ENCODE measurements around the gene PAX8.

Gene PAX8

DNA sequence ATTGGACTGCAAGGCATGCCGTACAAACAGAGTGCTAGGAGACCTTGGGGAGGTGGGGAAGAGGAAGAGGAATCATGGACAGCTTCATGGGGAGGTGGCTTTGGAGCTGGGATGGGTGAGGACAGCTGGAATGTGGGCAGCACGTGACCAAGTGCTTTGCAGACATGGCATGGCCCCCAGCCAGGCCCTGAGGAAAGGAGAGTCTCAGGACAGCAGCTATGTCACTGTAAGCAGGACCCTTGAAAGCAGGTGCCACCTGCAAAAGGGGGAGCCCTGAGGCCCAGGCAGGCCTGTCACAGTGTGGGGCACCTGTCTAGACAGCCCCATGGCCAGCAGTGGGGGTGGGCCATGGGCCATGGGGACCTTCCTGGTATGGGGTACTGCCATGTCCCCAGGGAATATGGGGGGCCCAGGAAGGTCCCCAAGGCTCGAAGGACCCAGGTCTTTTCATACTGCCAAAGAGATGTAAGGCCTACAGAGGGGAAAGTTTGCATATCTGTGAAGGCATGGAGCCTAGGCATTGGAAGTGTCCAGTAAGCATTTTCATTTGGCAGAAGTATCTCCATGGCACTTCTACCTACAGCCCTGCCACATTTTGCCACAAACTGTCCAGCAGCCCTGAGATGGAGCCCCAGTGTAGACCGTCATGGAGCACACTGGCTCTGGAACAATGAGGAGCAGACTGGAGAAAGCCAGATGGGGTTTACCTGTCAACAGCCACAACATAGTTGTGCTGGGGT lies 9.9 kb downstream of the PAX8 start:
- H3K4me1 Mint-ChIP-seq (ENCODE audit: low read depth in 2 of 2): peaks cover 0 to 4% of the 10 kb centered on the region in 2 donors
- DNase-seq: no peak
- no peak for ATAC-seq (replicated peaks)
- no peaks in the 10 kb centered on the region for H3K9me3 Mint-ChIP-seq
- H3K27ac Mint-ChIP-seq: no peak overlapping the region
- no peaks in the 10 kb centered on the region for H3K36me3 Mint-ChIP-seq (ENCODE audit: insufficient read depth)
- peaks cover 27 to 95% of the 10 kb centered on the region in 2 donors for H3K27me3 Mint-ChIP-seq
- no peak overlapping the region for H3K4me3 Mint-ChIP-seq

DNA sequence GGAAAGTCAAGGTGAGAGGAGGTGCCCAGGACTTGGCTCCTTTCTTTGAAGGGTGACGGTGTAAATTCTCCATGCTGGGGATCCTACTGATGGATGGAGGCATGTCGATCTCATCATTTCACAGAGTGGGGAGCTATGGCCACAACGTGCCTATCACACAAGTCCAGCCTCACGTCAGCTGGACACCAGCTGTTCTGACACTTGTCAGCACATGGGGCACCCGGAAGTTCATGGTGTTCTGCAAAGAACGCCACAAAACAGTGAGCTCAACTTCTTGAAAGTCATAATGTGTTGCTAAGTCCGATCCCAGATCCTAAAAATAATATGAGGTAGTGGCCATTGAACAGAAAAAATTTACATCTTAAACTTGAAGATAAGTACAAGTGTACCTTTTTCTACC lies 12.3 kb downstream of the PAX8 start:
- Mint-ChIP-seq H3K36me3 (ENCODE audit: insufficient read depth) (no peaks in the 10 kb centered on the region), H3K27me3 (peaks cover 22 to 79% of the 10 kb centered on the region in 2 donors), H3K4me3 (no peak overlapping the region), H3K27ac (no peak overlapping the region), H3K9me3 (no peaks in the 10 kb centered on the region), H3K4me1 (ENCODE audit: low read depth in 2 of 2) (no peaks in the 10 kb centered on the region)
- no peak for ATAC-seq (replicated peaks)
- DNase-seq: no peak

DNA sequence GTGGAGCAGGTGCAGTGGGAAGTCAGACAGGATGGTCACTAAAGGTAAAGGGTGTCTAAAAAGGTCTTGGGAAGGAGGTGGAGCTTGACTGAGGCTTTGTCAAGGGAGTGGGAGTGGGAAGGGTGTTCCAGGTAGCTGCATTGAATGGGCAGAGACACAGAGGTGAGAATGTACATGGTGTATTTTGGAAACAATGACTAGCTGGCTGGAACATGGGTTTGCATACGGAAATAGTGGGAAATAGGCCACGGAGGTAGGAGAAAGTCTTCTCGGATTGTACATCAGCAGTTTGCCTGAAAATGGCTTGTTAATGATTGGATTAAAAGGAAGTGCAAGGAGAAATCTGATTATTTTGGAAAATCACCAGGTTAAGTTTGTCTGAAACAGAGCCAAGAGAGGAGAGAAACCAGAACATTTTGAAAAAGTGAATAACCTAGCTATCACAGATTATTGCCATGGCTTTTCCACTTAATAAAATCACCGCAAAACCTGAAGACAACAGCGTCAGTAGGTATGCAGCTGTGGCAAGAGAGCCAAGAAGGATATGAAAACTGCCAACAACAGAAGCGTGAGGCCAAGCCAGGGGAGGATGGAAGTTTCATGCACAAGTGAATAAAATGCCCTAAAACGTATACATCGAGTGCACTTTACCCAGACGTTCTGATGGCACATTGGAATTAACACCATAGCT lies 13.9 kb downstream of the PAX8 start:
- no peaks in the 10 kb centered on the region for H3K36me3 Mint-ChIP-seq (ENCODE audit: insufficient read depth)
- H3K4me3 Mint-ChIP-seq: no peak overlapping the region
- no peaks in the 10 kb centered on the region for H3K9me3 Mint-ChIP-seq
- H3K27ac Mint-ChIP-seq: no peak overlapping the region
- no peak for DNase-seq
- ATAC-seq (replicated peaks): no peak
- peaks cover 31 to 69% of the 10 kb centered on the region in 2 donors for H3K27me3 Mint-ChIP-seq
- H3K4me1 Mint-ChIP-seq (ENCODE audit: low read depth in 2 of 2): peaks cover 0 to 8% of the 10 kb centered on the region in 2 donors

DNA sequence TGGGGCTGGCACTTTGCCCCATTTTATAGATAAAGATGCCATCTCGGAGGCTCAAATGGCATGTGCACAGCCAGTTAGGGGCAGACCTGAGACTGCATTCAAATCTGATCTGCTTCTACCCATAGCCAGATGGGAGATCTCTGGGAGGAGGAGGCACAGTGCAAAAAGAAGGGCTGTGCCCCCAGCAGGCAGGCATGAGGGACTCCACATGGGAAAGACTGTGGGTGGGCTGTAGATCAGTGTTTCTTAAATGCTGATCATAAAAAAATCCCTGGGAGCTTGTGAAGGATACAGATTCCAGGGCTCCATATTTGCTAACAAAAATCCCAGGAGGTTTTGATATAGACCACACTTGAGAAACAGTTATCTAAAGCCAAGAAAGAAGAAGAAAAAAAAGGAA lies 15.2 kb downstream of the PAX8 start:
- peaks cover 31 to 63% of the 10 kb centered on the region in 2 donors for H3K27me3 Mint-ChIP-seq
- peaks cover 0 to 8% of the 10 kb centered on the region in 2 donors for H3K4me1 Mint-ChIP-seq (ENCODE audit: low read depth in 2 of 2)
- no peaks in the 10 kb centered on the region for H3K9me3 Mint-ChIP-seq
- ATAC-seq (replicated peaks) (no peak), DNase-seq (no peak)
- H3K27ac Mint-ChIP-seq: no peak overlapping the region
- H3K36me3 Mint-ChIP-seq (ENCODE audit: insufficient read depth): peaks cover 3% of the 10 kb centered on the region
- no peak overlapping the region for H3K4me3 Mint-ChIP-seq

DNA sequence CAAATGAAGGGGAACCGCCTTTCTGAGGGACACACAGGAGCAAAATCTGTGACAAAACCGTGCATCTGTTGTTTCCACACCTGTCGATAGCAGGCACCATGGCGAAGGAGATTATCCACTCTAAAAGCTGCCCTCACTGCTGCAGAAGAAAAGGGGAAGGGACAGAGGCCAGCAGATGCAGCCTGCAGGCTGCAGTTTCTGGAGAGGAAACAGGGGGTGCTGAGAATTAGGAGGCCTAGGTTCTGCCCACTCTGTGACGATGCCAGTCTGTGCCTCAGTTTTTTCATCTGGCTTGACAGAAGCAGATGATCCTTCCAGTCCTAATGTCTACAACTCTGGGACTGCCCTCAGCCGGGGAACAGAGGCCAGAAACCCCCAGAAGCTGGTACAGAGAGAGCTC lies 17.7 kb downstream of the PAX8 start:
- H3K27me3 Mint-ChIP-seq: peaks cover 23 to 45% of the 10 kb centered on the region in 2 donors
- no peak overlapping the region for H3K27ac Mint-ChIP-seq
- H3K4me1 Mint-ChIP-seq (ENCODE audit: low read depth in 2 of 2): peaks cover 0 to 19% of the 10 kb centered on the region in 2 donors

DNA sequence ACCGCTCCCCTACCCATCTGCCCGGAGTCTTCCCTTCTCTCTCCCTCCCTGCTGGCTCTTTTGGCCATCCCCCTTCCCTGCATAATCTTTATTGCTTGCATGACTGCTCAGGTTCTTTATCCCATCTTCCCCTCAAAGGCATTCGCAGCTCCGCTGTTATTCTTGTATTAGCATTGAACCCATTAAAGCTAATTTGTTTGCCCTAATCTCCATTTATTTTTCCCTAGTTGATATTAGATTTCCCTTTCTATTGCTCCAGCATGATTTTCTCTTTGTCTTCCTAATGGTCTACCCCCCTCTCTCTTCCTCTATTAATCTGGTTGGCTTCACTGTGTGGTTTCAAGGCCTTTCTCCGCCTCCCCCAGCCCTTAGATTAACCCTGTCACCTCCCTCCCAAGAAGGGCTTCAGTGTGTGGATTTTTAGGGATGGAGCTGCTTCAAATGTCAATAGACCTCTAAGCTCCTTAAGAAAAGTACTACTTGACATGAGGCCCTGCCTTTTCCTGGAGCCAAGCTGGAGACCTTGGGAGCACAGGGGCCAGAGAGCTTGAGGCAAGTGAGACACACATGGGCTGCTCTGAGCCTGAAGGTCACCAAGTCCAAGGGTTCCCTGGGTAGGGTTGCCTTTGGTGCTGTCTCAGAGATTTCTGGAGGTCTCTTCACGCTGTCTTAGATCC lies 20.1 kb downstream of the PAX8 start:
- H3K9me3 Mint-ChIP-seq: no peaks in the 10 kb centered on the region
- peak overlapping the region in 1 of 2 donors; percentile 13 for H3K27ac Mint-ChIP-seq
- DNase-seq (no peak), ATAC-seq (replicated peaks) (no peak)
- H3K27me3 Mint-ChIP-seq: peaks cover 9 to 21% of the 10 kb centered on the region in 2 donors
- H3K4me3 Mint-ChIP-seq: no peak overlapping the region
- peaks cover 3% of the 10 kb centered on the region for H3K36me3 Mint-ChIP-seq (ENCODE audit: insufficient read depth)
- peaks cover under 1 to 22% of the 10 kb centered on the region in 2 donors for H3K4me1 Mint-ChIP-seq (ENCODE audit: low read depth in 2 of 2)

More for the DNA sequence above, 17.7 kb downstream of the PAX8 start:
- no peaks in the 10 kb centered on the region for H3K9me3 Mint-ChIP-seq
- peaks cover 3% of the 10 kb centered on the region for H3K36me3 Mint-ChIP-seq (ENCODE audit: insufficient read depth)
- ATAC-seq (replicated peaks): no peak
- DNase-seq: no peak
- no peak overlapping the region for H3K4me3 Mint-ChIP-seq

DNA sequence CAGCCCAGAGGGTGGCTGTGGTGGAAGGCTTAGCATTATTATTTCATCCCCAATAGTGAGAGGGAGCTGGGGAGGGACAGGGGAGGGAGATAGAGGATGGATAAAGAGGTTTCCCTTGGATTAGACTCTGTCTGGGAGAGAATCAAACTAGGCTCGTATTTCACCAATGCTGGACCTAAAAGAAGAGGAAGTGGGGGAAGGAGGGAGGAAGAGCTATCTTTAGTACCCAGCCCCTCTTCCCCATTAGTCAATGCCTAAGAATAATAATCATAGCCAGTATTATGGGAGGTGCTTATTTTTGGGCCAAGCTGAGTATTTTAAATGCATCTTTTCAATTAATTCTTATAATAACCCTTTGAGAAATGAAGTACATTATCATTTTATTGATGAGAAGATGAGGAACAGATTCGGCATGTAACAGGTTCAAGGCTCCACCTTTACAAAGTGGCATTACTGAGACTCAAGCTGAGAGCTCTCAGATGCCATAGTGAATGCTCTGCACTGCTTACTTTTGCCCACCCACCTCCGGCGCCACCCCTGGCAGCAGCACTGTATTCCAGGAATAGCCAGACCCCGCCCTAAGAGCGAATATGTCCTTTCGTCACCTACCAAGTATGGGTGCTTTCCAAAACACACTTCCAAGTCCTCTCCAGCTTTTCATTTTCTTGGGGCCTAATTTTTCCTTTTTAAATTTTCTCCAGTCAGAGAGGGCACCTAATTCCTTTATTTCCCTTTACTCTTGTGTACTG lies 21.0 kb downstream of the PAX8 start:
- peaks cover 9 to 15% of the 10 kb centered on the region in 2 donors for H3K27me3 Mint-ChIP-seq
- H3K27ac Mint-ChIP-seq: peak overlapping the region in 1 of 2 donors; percentile 13
- H3K4me3 Mint-ChIP-seq: no peak overlapping the region
- no peaks in the 10 kb centered on the region for H3K9me3 Mint-ChIP-seq
- ATAC-seq (replicated peaks): no peak
- peaks cover 10 to 31% of the 10 kb centered on the region in 2 donors for H3K4me1 Mint-ChIP-seq (ENCODE audit: low read depth in 2 of 2)
- H3K36me3 Mint-ChIP-seq (ENCODE audit: insufficient read depth): peaks cover 3% of the 10 kb centered on the region
- DNase-seq: no peak

DNA sequence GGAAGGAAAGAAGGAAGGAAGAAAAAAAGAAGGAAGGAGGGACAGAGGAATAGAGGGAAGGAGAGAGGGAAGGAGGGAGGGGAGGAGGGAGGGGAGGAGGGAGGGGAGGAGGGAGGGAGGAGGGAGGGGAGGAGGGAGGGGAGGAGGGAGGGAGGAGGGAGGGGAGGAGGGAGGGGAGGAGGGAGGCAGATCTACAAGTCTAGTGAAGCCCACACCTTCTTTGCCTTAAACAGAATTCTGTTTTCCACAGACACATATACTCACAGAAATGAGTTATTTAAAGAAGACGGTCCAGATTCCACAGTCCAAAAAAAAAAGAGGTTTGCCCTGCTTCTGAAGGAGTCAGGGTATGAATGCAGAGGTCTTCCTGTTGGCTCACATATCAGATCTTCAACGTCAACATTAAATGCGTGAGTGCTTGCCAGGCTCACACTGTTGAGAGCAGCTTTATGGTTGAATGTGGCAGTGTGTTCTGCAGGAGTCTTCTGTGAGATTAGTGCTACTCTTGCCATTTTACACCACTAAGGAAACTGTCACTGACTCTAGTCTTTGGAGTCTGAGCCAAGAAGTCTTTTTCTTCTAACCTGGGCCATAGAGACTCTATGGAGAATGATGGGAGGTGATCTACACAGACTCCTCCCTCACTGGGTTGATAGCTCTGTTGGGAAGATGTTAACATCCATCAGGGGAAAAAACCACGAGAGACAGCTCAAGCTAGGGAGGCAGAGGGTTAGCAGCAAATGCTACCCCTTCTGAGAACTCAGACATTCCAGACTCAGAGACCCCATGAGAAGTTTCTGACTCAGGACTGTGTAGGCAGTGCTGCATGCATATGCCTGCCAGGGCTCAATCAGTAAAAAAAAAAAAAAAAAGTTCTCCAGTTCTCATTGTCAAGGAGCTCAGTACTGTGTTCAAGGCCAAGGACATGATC lies 23.3 kb downstream of the PAX8 start:
- Mint-ChIP-seq H3K4me3 (no peak overlapping the region), H3K27me3 (peaks cover 5 to 15% of the 10 kb centered on the region in 2 donors), H3K9me3 (no peaks in the 10 kb centered on the region), H3K27ac (peak overlapping the region in 1 of 2 donors; percentile 89), H3K4me1 (ENCODE audit: low read depth in 2 of 2) (peaks cover 29 to 49% of the 10 kb centered on the region in 2 donors), H3K36me3 (ENCODE audit: insufficient read depth) (peaks cover 3% of the 10 kb centered on the region)
- DNase-seq: no peak
- no peak for ATAC-seq (replicated peaks)

DNA sequence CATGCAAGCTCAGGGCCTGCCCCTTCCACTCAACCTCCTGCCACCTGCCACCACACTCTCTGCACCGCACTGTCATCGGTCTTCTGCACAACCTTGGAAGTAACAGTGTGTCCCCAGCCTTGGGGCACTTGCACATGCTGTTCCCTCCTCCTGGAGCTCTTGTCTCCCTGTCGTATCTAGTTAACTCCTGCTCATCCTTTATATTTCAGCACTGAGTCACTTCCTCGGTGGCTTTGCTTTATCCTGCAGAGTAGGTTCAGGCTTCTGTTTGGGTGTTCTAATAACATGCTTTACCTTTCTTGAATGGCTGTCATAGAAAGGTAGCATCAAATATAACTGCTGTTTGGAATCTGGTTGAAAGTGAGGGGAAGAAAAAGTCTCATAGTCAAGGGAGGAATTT lies 25.3 kb downstream of the PAX8 start:
- ATAC-seq (replicated peaks) (no peak), DNase-seq (no peak)
- Mint-ChIP-seq H3K9me3 (no peaks in the 10 kb centered on the region), H3K27ac (peak overlapping the region; percentile 59 to 89), H3K27me3 (peaks cover 0 to 8% of the 10 kb centered on the region in 2 donors), H3K4me3 (peak overlapping the region; percentile 22 to 50), H3K4me1 (ENCODE audit: low read depth in 2 of 2) (peaks cover 33 to 51% of the 10 kb centered on the region in 2 donors), H3K36me3 (ENCODE audit: insufficient read depth) (peaks cover 3% of the 10 kb centered on the region)

DNA sequence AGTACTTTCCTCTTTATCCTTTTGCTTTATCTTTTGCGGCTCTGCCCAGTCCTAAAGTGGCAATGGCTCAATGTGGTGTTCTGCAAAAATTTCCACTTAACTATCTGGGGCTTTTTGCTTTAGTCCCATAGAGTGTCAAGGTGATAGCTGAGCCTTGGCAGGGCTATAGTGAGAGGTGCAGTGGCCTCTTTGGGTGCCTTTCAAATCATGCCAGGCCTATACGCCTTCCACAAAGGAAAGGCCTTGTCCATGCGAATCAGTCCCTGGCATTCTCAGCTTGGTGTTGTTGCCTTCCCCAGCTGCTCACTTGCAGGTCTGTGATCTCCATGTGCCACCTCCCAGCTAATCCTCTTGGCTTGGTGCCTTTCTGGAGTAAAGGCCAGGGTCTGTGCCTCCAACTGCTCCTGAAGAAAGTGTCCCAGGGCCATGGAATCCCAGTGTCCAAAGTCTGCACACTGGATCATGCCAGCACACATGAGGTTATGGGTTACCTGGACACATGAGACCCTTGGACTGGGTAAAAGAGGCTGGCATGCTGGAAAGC lies 26.6 kb downstream of the PAX8 start:
- Mint-ChIP-seq H3K36me3 (ENCODE audit: insufficient read depth) (peaks cover 3% of the 10 kb centered on the region), H3K4me3 (peak overlapping the region; percentile 50 to 52), H3K9me3 (no peaks in the 10 kb centered on the region), H3K4me1 (ENCODE audit: low read depth in 2 of 2) (peaks cover 33 to 43% of the 10 kb centered on the region in 2 donors), H3K27me3 (no peaks in the 10 kb centered on the region), H3K27ac (peak overlapping the region; percentile 59 to 89)
- DNase-seq: no peak
- no peak for ATAC-seq (replicated peaks)

DNA sequence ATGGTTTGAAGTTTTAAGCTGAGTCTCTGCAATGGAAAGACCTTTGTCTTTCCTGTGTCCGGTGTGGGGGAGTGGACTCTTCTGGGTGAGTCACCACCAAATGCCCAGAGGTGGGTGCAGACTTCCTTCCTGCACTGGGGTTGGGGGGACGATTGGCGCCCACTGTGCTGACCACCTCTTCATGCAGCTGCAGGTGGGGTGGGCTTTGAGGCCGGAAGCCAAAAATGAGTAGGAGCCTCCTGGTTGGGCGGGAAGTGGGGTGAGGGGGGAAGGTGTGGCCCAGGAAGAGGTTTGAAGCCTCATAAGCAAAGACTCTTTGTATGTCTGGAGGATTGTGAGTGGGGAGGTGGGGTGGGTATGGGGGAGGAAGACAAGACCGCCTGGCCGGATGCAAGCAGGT lies 27.6 kb downstream of the PAX8 start:
- H3K4me3 Mint-ChIP-seq: peak overlapping the region; percentile 50 to 52
- peak in 1 of 3 experiments; percentile 10 for DNase-seq
- H3K36me3 Mint-ChIP-seq (ENCODE audit: insufficient read depth): peaks cover 3% of the 10 kb centered on the region
- H3K27me3 Mint-ChIP-seq: no peaks in the 10 kb centered on the region
- ATAC-seq (replicated peaks): peak; percentile 55
- H3K4me1 Mint-ChIP-seq (ENCODE audit: low read depth in 2 of 2): peaks cover 33 to 41% of the 10 kb centered on the region in 2 donors
- no peaks in the 10 kb centered on the region for H3K9me3 Mint-ChIP-seq
- H3K27ac Mint-ChIP-seq: peak overlapping the region; percentile 59 to 91
